GM12878 (cell line): ENCODE data around the gene CIDEC. TPM values are rescaled to one million over a fixed set of nuclear protein-coding genes. Genes with fewer than 3 reads are reported as not detected.

Experiments used
- ATAC-seq: fragments of 200-7000 bp; cut with Tn5 transposase; 3 replicates; pipeline ENCODE4 v1.9.1; 2020; ENCODE audit warnings: mild to moderate bottlenecking, moderate library complexity
- BruUV-seq: library from RNA; stranded (reverse); fragments of 400-500 nt; replicated peaks from 2 replicates; lab custom pipeline; 2021; lab: Mats Ljungman, UMichigan
- CTCF ChIA-PET: fragments of 300-600 bp; sonication (Branson Sonifier 250); formaldehyde crosslinking; extraction: SDS; loops from one replicate; lab custom pipeline; 2021; ENCODE audit warnings: inconsistent platforms; lab: Yijun Ruan, JAX
- POLR2A ChIA-PET: fragments of 350-600 bp; formaldehyde crosslinking; extraction: SDS; loops from one replicate; lab custom pipeline; 2021; ENCODE audit warnings: inconsistent platforms; lab: Charles Lee
- RAD21 ChIA-PET: fragments of 300-600 bp; sonication (Branson Sonifier 250); formaldehyde crosslinking; loops from one replicate; lab custom pipeline; 2023; ENCODE audit warnings: antibody characterized with exemption; ENCODE audit not compliant: unreplicated experiment; lab: Charles Lee
- SMC1A ChIA-PET: fragments of 300-600 bp; sonication (Branson Sonifier 250); formaldehyde crosslinking; loops from one replicate; lab custom pipeline; 2023; ENCODE audit not compliant: unreplicated experiment, uncharacterized antibody; lab: Charles Lee
- DNase-seq: peaks from one replicate; pipeline ENCODE4 v3.0.0-alpha.2; 2011; ENCODE audit warnings: low read depth, low spot score
- FAIRE-seq: peaks from 3 replicates; lab custom pipeline; 2011; peaks lifted over from hg19 to GRCh38; lab: Jason Lieb, UNC
- H2AFZ ChIP-seq: 2 replicates; pipeline ENCODE4 v1.6.0; 2011; ENCODE audit warnings: low read depth, low read length, control low read depth; ENCODE audit not compliant: control insufficient read depth
- H3K27ac ChIP-seq: 2 replicates; pipeline ENCODE4 v1.5.1; 2011; ENCODE audit warnings: control low read depth; ENCODE audit not compliant: control insufficient read depth, insufficient read depth
- H3K27me3 ChIP-seq, 2 experiments: replicated peaks in 1 of 2; 2 replicates each; pipeline versions ENCODE4 v1.6.0 to v1.6.1; 2011; ENCODE audit warnings: low read length in 1 of 2; ENCODE audit not compliant: control insufficient read depth in 2 of 2, insufficient read depth in 2 of 2
- H3K36me3 ChIP-seq, 2 experiments: 2 replicates each; pipeline ENCODE4 v1.5.1; 2011; ENCODE audit warnings: low read length in 1 of 2; ENCODE audit not compliant: control insufficient read depth in 2 of 2, insufficient read depth in 2 of 2
- H3K4me1 ChIP-seq: 2 replicates; pipeline ENCODE4 v1.6.1; 2011; ENCODE audit warnings: mild to moderate bottlenecking, low read length, moderate library complexity, mixed read lengths; ENCODE audit not compliant: control insufficient read depth, insufficient read depth
- H3K4me2 ChIP-seq: 2 replicates; pipeline ENCODE4 v1.6.0; 2011; ENCODE audit warnings: control low read depth; ENCODE audit not compliant: control insufficient read depth, insufficient read depth
- H3K4me3 ChIP-seq: fragments of 200-600 bp; sonication (generic); 2 replicates; pipeline ENCODE4 v1.5.1; 2016
- H3K79me2 ChIP-seq: 2 replicates; pipeline ENCODE4 v1.6.0; 2011; ENCODE audit warnings: low read length; ENCODE audit not compliant: control insufficient read depth, insufficient read depth
- H3K9ac ChIP-seq: 2 replicates; pipeline ENCODE4 v1.8.0; 2011; ENCODE audit warnings: low read length, control low read depth, mixed read lengths; ENCODE audit not compliant: control insufficient read depth, insufficient read depth
- H3K9me3 ChIP-seq: replicated peaks from 3 replicates; pipeline ENCODE4 v1.5.1; 2011; ENCODE audit warnings: mild to moderate bottlenecking, low read length; ENCODE audit not compliant: control insufficient read depth, insufficient read depth
- H4K20me1 ChIP-seq: 2 replicates; pipeline ENCODE4 v1.6.0; 2011; ENCODE audit not compliant: control insufficient read depth, insufficient read depth
- CHD1 ChIP-seq: IDR thresholded peaks from 2 replicates; pipeline ENCODE4 v1.6.1; 2012; ENCODE audit warnings: low read depth, low read length, improper control_type of control experiment
- E2F8 ChIP-seq: fragments of 450-650 bp; IDR thresholded peaks from 2 replicates; pipeline ENCODE4 v1.6.1; 2018; ENCODE audit warnings: mild to moderate bottlenecking, low read depth, moderate library complexity; ENCODE audit not compliant: partially characterized antibody
- POLR2AphosphoS2 ChIP-seq: IDR thresholded peaks from 2 replicates; pipeline ENCODE4 v1.6.1; 2011; ENCODE audit warnings: low read depth, mild to moderate bottlenecking, low read length, improper control_type of control experiment, moderate library complexity
- RELB ChIP-seq: fragments of 450-650 bp; IDR thresholded peaks from 2 replicates; pipeline ENCODE4 v1.6.1; 2017; ENCODE audit warnings: low read depth, mild to moderate bottlenecking, moderate library complexity
- SKIL ChIP-seq: fragments of 450-650 bp; IDR thresholded peaks from 2 replicates; pipeline ENCODE4 v1.6.1; 2017; ENCODE audit warnings: mild to moderate bottlenecking, low read depth, inconsistent platforms; ENCODE audit not compliant: poor library complexity, severe bottlenecking
- ZNF274 ChIP-seq: IDR thresholded peaks from one replicate; pipeline ENCODE4 v1.8.0; 2011; ENCODE audit not compliant: insufficient read length, insufficient read depth
- WGBS: methylation state at CpG from one replicate; pipeline ENCODE4 v1.1.6; 2016; ENCODE audit warnings: low lambda C conversion rate; ENCODE audit not compliant: insufficient replicate concordance, insufficient coverage; ENCODE audit errors: missing lambda C conversion rate; 5-methylcytosine and 5-hydroxymethylcytosine counted together
- in situ Hi-C: fragments of 300-500 bp; cut with MboI; formaldehyde crosslinking; loops from 9 replicates; pipeline ENCODE4 v1.14.3; 2018; ENCODE audit warnings: mixed read lengths
- intact Hi-C: fragments of 100-400 bp; cut with micrococcal nuclease; formaldehyde crosslinking; loops from one replicate; pipeline ENCODE4 v1.14.2; 2022; ENCODE audit not compliant: unreplicated experiment
- polyA plus RNA-seq, 11 experiments: library from polyadenylated mRNA; depleted of rRNA in 4 of 11; unstranded in 6 of 11; stranded (reverse) in 5 of 11; fragments of >200 nt; fragmentation: Nextera tagmentation in 4 of 11; fragmentation: Illumina TruSeq in 1 of 11; extraction: Ambion mirVana in 4 of 11; extraction: Trizol in 1 of 11; gene quantifications; 1 replicate in 1 of 11; 2 replicates in 10 of 11; pipeline versions ENCODE4 v1.2.1 to v1.2.3, GENCODE V29; 2011 to 2016; ENCODE audit warnings: inconsistent platforms in 2 of 11, missing spikeins in 2 of 11, low read depth in 1 of 11
- total RNA-seq, 4 experiments: library from RNA; depleted of rRNA in 3 of 4; stranded (reverse); fragments of >200 nt in 3 of 4; fragmentation: Illumina TruSeq in 1 of 4; extraction: Trizol in 1 of 4; gene quantifications; 2 replicates each; pipeline versions ENCODE4 v1.2.1 to v1.2.3, GENCODE V29; 2013 to 2021

The CIDEC gene
- total and polyA plus RNA-seq, 10 of the 15 experiments (the other 5 are each of a cell fraction or from before 2014, with no cell fraction given): 0.10 to 0.49 TPM; not detected in 8

- Histone ChIP-seq H3K27ac (no peak overlapping the region), H3K36me3 (no peaks in the 10 kb centered on the region), H2AFZ (no peak overlapping the region; the same call in 1 of the 2 replicates), H3K9me3 (no peaks in the 10 kb centered on the region), H3K4me2 (no peak overlapping the region), H3K79me2 (no peaks in the 10 kb centered on the region), H4K20me1 (no peaks in the 10 kb centered on the region), H3K4me1 (peaks cover 2% of the 10 kb centered on the region), H3K9ac (no peak overlapping the region), H3K27me3 (no peaks in the 10 kb centered on the region), H3K4me3 (no peak overlapping the region)
- FAIRE-seq (no peak), DNase-seq (no peak), ATAC-seq (no peak)
- RAD21 ChIA-PET: no interaction called here
- BruUV-seq: no TSS peak
- POLR2A ChIA-PET: interaction anchor here (0.5 kb wide), 1 partner anchor 489 kb away, joined by 3 read pairs; no protein-coding TSS in a partner anchor
- TF ChIP-seq ZNF274 (no peak), CHD1 (no peak), POLR2AphosphoS2 (no peak), E2F8 (no peak), SKIL (no peak), RELB (no peak)
- SMC1A ChIA-PET: interaction anchor here (1.9 kb wide), 1 partner anchor 48 kb away, joined by 5 read pairs; no protein-coding TSS in a partner anchor
- in situ Hi-C loops (no loop called here), intact Hi-C loops (no loop called here)
- CTCF ChIA-PET: interaction anchor here (1.3 to 2.0 kb wide), 2 partner anchors 13 to 14 kb away, joined by 3 to 7 read pairs; no protein-coding TSS in a partner anchor
- WGBS: 55% methylated on average over 11 of the region's 11 CpGs
These were observed 4.6 kb upstream of the CIDEC start for GRCh38 chr3:9884555-9885165.
